HG02759 (cell line): ENCODE results near the gene HOXD11.

Experiments used
- ATAC-seq: cut with Tn5 transposase; IDR thresholded peaks from one replicate; pipeline ENCODE4 v1.9.1; 2021; ENCODE audit warnings: mild to moderate bottlenecking, moderate library complexity; ENCODE audit not compliant: unreplicated experiment

Gene HOXD11

GRCh38 chr2:176105078-176105729 is 1.9 kb upstream of the HOXD11 start:
- no peak for ATAC-seq

GRCh38 chr2:176105730-176106580 is 1.1 kb upstream of the HOXD11 start:
- ATAC-seq, result no peak

GRCh38 chr2:176107731-176108181 is 676 bp downstream of the HOXD11 start:
- no peak for ATAC-seq

GRCh38 chr2:176109192-176109901 is 2.3 kb downstream of the HOXD11 start:
- no peak for ATAC-seq

GRCh38 chr2:176109946-176110345 is 2.9 kb downstream of the HOXD11 start:
- no peak for ATAC-seq

- no peak for ATAC-seq
These were observed 3.6 kb downstream of the HOXD11 start for GRCh38 chr2:176110415-176111308.

- no peak for ATAC-seq
These were observed 4.2 kb downstream of the HOXD11 start for GRCh38 chr2:176111309-176111663.

GRCh38 chr2:176111846-176112374 is 4.8 kb downstream of the HOXD11 start:
- ATAC-seq, result no peak

GRCh38 chr2:176112375-176113302 is 5.6 kb downstream of the HOXD11 start:
- no peak for ATAC-seq

- ATAC-seq, result no peak
These were observed 7.2 kb downstream of the HOXD11 start for GRCh38 chr2:176114120-176114929.

- ATAC-seq, result no peak
These were observed 8.0 kb downstream of the HOXD11 start for GRCh38 chr2:176114930-176115625.

- ATAC-seq, result no peak
These were observed 9.1 kb downstream of the HOXD11 start, which contains the start of gene HOXD10 for GRCh38 chr2:176115883-176116813. Gene HOXD10, plus strand, starts transcription at chr2:176116778. Its CDS starts 56 bp downstream, at chr2:176116834.

GRCh38 chr2:176117162-176117822 is 10.2 kb downstream of the HOXD11 start:
- ATAC-seq, result no peak

GRCh38 chr2:176117823-176118371 is 10.8 kb downstream of the HOXD11 start:
- ATAC-seq, result no peak

- no peak for ATAC-seq
These were observed 11.7 kb downstream of the HOXD11 start for GRCh38 chr2:176118601-176119339.
